Adrenal gland (tissue), 12 donors: Measurements from ENCODE around the gene TNXB. TPM values are rescaled to one million over a fixed set of nuclear protein-coding genes. Genes with fewer than 3 reads are reported as not detected.

Experiments used
- DNase-seq, 7 donors: peaks; one replicate each; pipeline ENCODE4 v3.0.0-alpha.2; 2019 to 2020
- H3K27ac ChIP-seq, 5 donors: fragments of 200-600 bp; sonication (generic) in 4 of 5; 1 replicate in 3 of 5; 2 replicates in 2 of 5; pipeline versions ENCODE4 v1.5.1 to v1.8.0; 2016 to 2020; ENCODE audit warnings: mild to moderate bottlenecking in 1 of 5
- H3K27me3 ChIP-seq: fragments of 200-600 bp; 2 replicates; pipeline ENCODE4 v1.8.0; 2021
- H3K36me3 ChIP-seq, 2 donors: fragments of 200-600 bp; replicated peaks in 1 of 2; 1 replicate in 1 of 2; 2 replicates in 1 of 2; pipeline versions ENCODE4 v1.5.1 to v1.8.0; 2018 to 2022
- H3K4me1 ChIP-seq, 2 donors: fragments of 200-600 bp; replicated peaks in 1 of 2; 1 replicate in 1 of 2; 2 replicates in 1 of 2; pipeline versions ENCODE4 v1.5.1 to v1.8.0; 2018 to 2021
- H3K4me3 ChIP-seq, 4 donors: fragments of 200-600 bp; sonication (generic) in 3 of 4; one replicate each; pipeline ENCODE4 v1.5.1; 2016 to 2018
- H3K9me3 ChIP-seq, 3 donors: fragments of 200-600 bp; sonication (generic) in 1 of 3; replicated peaks in 1 of 3; 1 replicate in 2 of 3; 2 replicates in 1 of 3; pipeline versions ENCODE4 v1.5.1 to v1.8.0; 2016 to 2021
- CTCF ChIP-seq, 6 experiments: fragments of 450-650 bp in 4 of 6; fragments of 200-600 bp in 2 of 6; sonication (generic) in 1 of 6; IDR thresholded peaks; 1 replicate in 5 of 6; 2 replicates in 1 of 6; pipeline versions ENCODE4 v1.5.1 to v1.8.0; 2016 to 2021; ENCODE audit warnings: antibody characterized with exemption in 6 of 6, mild to moderate bottlenecking in 2 of 6, moderate library complexity in 1 of 6
- POLR2A ChIP-seq, 2 donors: fragments of 450-650 bp; IDR thresholded peaks; one replicate each; pipeline ENCODE4 v1.6.1; 2017; ENCODE audit warnings: antibody characterized with exemption in 2 of 2, mild to moderate bottlenecking in 2 of 2, moderate library complexity in 1 of 2
- WGBS, 4 donors: extraction: QIAGEN DNeasy Blood & Tissue Kit in 2 of 4; methylation state at CpG; one replicate each; pipeline versions ENCODE4 v1.1.5 to v1.1.7; 2013 to 2017; 5-methylcytosine and 5-hydroxymethylcytosine counted together
- intact Hi-C, 2 donors: fragments of 100-400 bp; cut with DNase I; formaldehyde crosslinking; loops; one replicate each; pipeline versions ENCODE4 v1.14.1 to v1.15.0; 2022 to 2023
- polyA plus RNA-seq, 3 donors: library from polyadenylated mRNA; stranded (reverse); fragments of 200-250 nt in 2 of 3; fragments of 350-450 nt in 1 of 3; fragmentation: Illumina TruSeq in 1 of 3; extraction: RNeasy Lipid Tissue Mini Kit (QIAGEN cat#74804) in 1 of 3; gene quantifications; one replicate each; pipeline ENCODE4 v1.2.3, GENCODE V29; 2013 to 2014
- total RNA-seq, 9 donors: library from RNA; depleted of rRNA in 4 of 9; stranded (reverse); fragments of >200 nt in 4 of 9; fragments of 120-200 nt in 1 of 9; fragmentation: NEBNext Ultra II Directional in 1 of 9; extraction: Animal tissue kit (Norgen Biotek cat#: 25700) in 1 of 9; gene quantifications; one replicate each; pipeline versions ENCODE4 v1.1.0 to v1.2.4, GENCODE V29; 2013 to 2023
- donor health status: healthy with polysubstance abuse.
- donor health status: Bipolar disorder and iron deficiency.
- donor health status: DM: yes; HTN: yes; CAD: no.
- donor health status: DM: no; HTN: no; CAD: no.
- donor health status: DM: no; HTN: no; CAD: no.
- donor health status: DM: yes; HTN: yes; CAD: no.

The TNXB gene
- total and polyA plus RNA-seq, 12 donors, result 19.6 to 506 (median 213) TPM

- WGBS, 4 donors, result 89 to 93% (median 91%) methylated on average over 8 to 10 of the region's 10 CpGs
- DNase-seq, result no peak
- no peaks in the 10 kb centered on the region for H3K27me3 ChIP-seq
- intact Hi-C loops, result no loop called here
- no peaks in the 10 kb centered on the region for H3K36me3 ChIP-seq
- peak overlapping the region in 1 of 5 donors; percentile 80 for H3K27ac ChIP-seq
- no peak overlapping the region for H3K4me3 ChIP-seq
- TF ChIP-seq POLR2A (IDR thresholded peaks at IDR 0.05) (no peak), CTCF (IDR thresholded peaks at IDR 0.05) (no peak)
- no peaks in the 10 kb centered on the region for H3K9me3 ChIP-seq
- H3K4me1 ChIP-seq, result peaks cover 15 to 30% of the 10 kb centered on the region in 2 donors
These were observed 19.9 kb downstream of the TNXB start for GRCh38 chr6:32089082-32089828.

GRCh38 chr6:32088487-32089049 is 20.6 kb downstream of the TNXB start:
- TF ChIP-seq CTCF (IDR thresholded peaks at IDR 0.05), result no peak
- TF ChIP-seq POLR2A (IDR thresholded peaks at IDR 0.05), result no peak
- peak overlapping the region in 2 of 5 donors; percentile 63 to 80 for H3K27ac ChIP-seq
- no peaks in the 10 kb centered on the region for H3K36me3 ChIP-seq
- no peak overlapping the region for H3K4me3 ChIP-seq
- H3K27me3 ChIP-seq, result no peaks in the 10 kb centered on the region
- peaks cover 15 to 30% of the 10 kb centered on the region in 2 donors for H3K4me1 ChIP-seq
- WGBS, 4 donors, result 95 to 100% (median 96%) methylated on average over 3 to 14 of the region's 14 CpGs
- no peak for DNase-seq
- intact Hi-C loops, result no loop called here
- no peaks in the 10 kb centered on the region for H3K9me3 ChIP-seq

- Histone ChIP-seq H3K27me3 (no peaks in the 10 kb centered on the region), H3K4me3 (peak overlapping the region in 1 of 4 donors; percentile 36), H3K27ac (peak overlapping the region in 3 of 5 donors; percentile 43 to 80 (median 63)), H3K9me3 (no peaks in the 10 kb centered on the region), H3K4me1 (peaks cover 15 to 34% of the 10 kb centered on the region in 2 donors), H3K36me3 (no peaks in the 10 kb centered on the region)
- TF ChIP-seq POLR2A (IDR thresholded peaks at IDR 0.05), result no peak
- peak; percentile 35 to 77 (median 54) for TF ChIP-seq CTCF (IDR thresholded peaks at IDR 0.05)
- WGBS, 4 donors, result 14 to 51% (median 29%) methylated on average over 9 to 48 of the region's 50 CpGs
- DNase-seq, result peak; percentile 85 to 95 (median 92)
- intact Hi-C loops, result no loop called here
These were observed 21.3 kb downstream of the TNXB start for GRCh38 chr6:32087574-32088486.
